COLO668 (cell line): ENCODE data around the gene ATAD3B.
"Not testable (repeated sequence)": the region's sequence is repeated elsewhere in the genome, so short reads cannot be mapped to it uniquely, and the experiment has no call there.

Source experiments
- DNase-seq: peaks from one replicate; lab custom pipeline; 2025; ENCODE audit not compliant: unreplicated experiment; lab: John Stamatoyannopoulos, UW

The ATAD3B gene

DNA sequence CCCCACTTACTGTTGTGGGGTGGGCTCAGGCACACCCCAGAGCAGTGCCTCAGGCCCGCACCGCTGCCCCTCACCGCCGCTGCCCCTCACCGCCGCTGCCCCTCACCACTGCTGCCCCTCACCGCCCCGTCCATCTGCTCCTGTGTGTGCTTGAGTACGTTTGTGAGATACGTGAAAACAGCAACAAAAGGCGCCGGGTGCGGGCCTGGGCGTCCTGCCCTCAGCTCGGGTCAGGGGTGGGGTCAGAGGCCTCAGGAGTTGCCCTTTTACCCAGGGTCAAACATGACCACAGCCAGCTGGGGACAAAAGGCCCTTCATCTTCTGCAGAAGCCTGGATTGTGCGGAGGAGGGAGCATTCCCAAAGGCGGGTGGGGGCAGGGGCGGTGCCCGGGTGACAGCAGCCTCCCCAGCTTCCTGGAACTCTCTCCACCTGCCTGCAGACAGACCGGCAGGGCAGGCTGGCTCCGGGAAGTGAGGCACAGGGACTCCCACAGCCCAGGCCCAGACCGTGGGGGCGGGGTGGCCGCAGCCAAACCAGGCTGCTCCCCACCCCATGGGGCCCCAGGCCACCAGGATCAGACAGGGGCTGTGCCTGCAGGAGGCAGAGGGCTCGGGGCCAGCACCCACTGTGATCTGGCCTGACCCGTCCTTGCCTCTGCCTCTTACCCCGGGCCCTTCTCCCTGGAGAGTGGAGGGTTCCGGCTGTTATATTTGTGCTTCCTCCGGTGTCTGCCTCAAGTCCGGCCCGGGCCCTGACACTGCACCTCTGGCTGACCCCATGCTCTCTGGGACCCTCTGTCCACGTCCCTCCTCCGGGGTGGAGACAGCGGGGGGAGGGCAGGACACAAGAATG, 38.4 kb upstream of the ATAD3B start:
- peak; percentile 99 for DNase-seq

- peak; percentile 73 for DNase-seq
Observed at GRCh38 chr1:1433804-1434130, 37.8 kb upstream of the ATAD3B start.

GRCh38 chr1:1434131-1434823, 37.3 kb upstream of the ATAD3B start:
- peak; percentile 71 for DNase-seq

- no peak for DNase-seq
Observed at GRCh38 chr1:1434824-1435105, 36.8 kb upstream of the ATAD3B start.

DNA sequence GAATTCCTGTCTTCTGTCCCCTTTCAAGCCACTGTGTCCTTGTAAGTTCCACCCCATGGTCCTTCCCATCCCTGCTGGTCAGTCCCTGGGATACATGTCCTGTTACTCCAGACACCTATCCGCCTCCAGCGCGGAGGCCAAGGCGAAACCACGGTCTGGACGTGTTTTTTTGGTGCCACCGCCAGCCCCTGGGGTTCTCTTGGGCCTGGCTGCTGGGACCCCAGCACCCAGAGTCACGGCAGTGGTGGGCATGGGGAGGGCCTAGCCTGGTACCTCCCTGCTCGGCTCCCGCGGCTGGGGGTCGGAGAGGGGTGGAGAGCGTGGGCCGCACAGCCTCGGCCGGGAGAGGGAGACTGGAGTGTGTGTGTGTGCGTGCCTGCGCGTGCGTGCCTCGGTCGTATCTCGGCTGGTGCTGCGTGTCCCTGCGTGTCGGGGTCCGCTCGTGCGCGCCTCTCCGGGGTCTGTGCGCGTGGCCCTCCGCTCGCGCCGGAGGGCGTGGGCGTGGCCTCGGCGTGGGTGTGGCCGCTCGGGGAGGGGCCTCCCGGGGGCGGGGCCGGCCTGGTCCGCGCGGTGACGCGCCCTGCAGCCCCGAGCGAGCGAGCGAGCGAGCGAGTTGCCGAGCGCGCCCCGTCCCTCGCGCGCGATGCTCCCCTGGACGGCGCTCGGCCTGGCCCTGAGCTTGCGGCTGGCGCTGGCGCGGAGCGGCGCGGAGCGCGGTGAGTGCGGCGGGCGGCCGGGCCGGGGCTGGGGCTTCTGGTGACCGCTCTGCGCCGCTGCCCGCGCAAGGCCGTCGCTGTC, 36.3 kb upstream of the ATAD3B start, which contains the start of gene VWA1:
VWA1 (plus strand) TSS at position 585 of the 798 bp plus-strand sequence; CDS start at position 644, 59 bp downstream.
- peak; percentile 97 for DNase-seq

DNA sequence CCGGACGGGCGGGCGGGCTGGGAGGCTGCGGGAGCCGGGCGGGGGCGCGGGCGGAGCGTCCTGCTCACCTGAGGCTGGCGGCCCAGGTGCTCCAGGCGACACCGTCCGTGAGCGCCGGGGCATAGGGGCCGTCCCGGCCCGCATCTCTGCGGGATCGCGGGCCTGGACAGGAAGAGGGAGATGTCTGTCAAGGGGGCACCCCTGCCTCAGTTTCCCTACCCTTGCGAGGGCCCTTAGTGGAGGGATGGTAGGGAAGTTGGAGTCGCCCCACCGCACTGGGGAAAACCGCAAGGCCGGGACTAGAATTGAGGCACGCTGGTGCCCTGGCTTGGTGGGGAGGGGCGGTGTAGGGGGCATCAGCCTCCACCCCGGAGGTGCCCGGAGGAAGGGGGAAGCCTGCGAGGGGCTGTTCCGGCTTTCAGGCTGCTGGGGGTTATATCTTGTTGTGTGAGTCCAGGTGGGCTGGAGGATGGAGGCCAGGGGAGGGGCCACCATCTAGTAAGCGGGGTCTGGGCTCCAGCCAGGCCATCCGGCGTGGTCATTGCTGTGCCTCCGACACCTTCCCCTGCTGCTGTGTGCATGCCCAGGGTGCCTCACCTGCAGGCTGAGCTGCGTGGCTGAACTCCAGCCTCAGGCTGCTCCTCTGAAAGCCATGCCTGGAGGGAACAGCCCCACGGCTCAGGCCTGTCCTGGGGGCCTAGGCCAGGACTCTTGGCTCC, 35.5 kb upstream of the ATAD3B start:
- DNase-seq: peak; percentile 67

- DNase-seq: no peak
Observed at GRCh38 chr1:1436630-1437032, 34.9 kb upstream of the ATAD3B start.

DNA sequence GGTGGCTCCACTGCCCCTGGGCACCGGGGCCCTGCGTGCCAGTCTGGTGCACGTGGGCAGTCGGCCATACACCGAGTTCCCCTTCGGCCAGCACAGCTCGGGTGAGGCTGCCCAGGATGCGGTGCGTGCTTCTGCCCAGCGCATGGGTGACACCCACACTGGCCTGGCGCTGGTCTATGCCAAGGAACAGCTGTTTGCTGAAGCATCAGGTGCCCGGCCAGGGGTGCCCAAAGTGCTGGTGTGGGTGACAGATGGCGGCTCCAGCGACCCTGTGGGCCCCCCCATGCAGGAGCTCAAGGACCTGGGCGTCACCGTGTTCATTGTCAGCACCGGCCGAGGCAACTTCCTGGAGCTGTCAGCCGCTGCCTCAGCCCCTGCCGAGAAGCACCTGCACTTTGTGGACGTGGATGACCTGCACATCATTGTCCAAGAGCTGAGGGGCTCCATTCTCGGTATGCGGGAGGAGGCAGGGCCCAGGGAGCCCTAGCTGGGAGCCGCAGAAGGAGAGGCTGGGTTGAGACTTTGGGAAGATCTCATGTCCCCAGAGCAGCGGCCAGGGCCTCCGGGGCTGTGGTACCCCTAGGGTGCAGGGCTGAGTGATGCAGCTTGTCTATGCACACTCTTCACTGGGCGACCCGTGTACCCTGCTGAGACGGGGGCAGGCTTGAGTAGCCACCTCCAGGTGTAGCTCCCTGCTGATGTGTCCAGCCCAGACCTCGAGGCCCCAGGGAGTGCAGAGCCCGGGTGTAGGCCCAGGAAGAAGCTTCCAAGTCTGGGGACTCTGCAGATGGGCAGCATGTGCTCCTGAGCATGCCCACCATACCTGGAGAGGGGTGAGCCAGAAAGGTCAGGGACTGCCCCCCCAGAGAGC, 34.3 kb upstream of the ATAD3B start:
- DNase-seq: peak; percentile 79

DNA sequence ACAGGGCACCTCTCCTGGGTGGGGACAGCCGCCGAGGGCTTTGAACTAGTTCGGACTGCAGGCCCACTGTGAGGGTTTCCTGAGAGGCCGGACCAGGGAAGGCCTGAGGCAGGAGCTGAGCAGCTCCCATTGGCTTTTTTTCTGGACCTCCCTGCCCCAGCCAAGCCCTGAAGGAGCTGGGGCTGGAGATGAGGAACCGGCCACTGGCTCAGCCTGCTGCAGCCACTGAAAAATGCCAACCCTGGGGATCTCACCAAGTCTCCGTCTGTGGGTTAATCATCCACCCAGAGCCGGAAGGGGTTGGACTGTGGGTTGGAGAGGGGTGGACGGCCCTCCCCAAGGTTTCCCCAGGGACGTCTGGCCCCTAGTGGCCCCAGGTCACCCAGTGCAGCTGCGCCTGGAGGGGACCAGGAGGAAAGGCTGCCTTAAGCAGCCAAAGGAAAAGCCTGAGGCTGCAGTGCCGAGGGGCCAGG, 33.6 kb upstream of the ATAD3B start:
- DNase-seq: peak; percentile 95

DNA sequence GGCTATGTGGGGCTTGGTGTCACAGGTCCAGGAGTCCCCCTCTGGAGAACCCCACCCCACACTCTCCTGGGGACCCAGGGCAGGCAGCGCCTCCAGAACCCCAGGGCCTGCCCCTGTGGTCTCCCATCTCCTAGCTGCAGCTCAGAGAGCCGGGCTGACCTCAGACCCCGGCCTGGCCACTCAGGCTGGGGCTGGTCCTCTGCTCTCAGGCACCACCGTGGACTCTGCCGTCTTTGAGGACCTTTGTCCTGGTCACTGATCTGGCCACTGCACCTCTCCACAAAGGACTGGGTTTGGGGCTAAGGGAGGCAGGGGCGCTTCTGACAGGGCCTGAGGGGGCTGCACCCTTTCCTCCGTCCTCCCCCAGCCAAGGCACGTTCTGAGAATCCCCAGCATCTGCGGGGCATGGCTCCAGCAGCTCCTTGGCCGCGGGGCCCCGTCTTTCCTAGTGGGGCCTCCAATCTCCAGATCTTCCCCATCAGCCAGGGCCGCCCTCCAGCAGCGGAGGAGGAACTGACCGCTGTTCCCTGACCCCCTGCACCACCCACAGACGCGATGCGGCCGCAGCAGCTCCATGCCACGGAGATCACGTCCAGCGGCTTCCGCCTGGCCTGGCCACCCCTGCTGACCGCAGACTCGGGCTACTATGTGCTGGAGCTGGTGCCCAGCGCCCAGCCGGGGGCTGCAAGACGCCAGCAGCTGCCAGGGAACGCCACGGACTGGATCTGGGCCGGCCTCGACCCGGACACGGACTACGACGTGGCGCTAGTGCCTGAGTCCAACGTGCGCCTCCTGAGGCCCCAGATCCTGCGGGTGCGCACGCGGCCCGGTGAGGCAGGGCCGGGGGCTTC, 32.8 kb upstream of the ATAD3B start:
- no peak for DNase-seq

DNA sequence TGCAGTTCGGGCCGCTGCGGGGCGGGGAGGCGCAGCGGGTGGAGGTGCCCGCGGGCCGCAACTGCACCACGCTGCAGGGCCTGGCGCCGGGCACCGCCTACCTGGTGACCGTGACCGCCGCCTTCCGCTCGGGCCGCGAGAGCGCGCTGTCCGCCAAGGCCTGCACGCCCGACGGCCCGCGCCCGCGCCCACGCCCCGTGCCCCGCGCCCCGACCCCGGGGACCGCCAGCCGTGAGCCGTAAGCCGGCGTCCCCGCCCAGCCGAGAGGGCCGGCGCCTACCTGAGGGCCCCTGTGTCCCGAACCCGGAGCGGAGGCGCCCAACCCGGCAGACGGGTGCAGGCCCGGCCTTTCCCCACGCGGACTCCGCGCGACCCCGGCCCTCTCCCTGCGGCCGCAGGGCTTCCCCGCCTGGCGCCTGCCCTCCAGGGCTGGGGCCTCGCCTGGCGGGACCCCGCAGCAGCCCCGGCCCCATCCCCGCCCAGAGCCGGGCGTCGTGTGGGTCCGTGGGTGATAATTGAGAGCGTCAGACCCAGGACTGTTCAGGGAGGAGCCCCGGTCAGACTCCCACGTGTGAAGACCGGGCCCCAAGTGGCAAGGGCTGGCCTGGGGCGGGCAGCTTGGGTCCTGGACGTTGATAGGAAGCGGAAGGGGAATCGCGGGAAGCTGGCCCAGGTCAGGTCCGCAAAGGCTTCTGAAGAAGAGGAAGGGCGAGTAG, 31.9 kb upstream of the ATAD3B start:
- no peak for DNase-seq

DNA sequence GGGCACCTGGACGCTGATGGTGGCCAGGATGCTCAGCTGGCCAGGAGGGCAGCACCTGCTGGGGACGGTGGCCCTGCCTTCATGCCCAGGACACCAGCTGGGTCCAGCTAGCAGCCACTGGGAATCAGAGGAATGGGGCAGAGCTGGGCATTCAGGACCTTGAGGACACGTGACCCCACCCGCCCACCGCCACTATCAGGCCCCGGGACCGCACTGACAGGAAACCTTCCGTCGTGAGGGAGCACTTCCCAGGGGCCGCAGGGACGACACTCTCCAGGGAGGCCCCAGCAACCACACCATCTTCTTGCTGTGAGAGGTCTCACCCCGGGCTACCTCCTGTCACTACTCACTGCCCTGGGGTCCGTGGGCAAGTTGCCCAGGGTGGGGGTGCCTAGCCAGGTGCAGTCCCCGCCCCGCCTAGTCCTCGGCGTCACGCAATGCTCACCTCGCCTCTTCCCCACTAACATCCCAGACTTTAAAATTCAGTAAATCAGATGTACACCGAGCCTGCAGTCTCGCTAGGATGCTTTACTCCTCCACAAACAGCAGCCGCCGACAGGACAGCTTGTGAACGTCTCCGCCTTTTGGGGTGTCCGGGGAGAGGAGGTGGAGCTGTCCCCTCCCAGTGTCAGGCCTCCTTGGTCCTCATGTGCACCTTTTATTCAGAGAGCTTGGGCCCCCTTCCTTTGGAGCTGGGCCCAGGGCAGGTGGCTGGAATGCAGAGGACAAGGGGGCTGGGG, 31.1 kb upstream of the ATAD3B start:
- DNase-seq: no peak

- DNase-seq: peak; percentile 81
Observed at GRCh38 chr1:1441002-1441888, 30.3 kb upstream of the ATAD3B start.

DNA sequence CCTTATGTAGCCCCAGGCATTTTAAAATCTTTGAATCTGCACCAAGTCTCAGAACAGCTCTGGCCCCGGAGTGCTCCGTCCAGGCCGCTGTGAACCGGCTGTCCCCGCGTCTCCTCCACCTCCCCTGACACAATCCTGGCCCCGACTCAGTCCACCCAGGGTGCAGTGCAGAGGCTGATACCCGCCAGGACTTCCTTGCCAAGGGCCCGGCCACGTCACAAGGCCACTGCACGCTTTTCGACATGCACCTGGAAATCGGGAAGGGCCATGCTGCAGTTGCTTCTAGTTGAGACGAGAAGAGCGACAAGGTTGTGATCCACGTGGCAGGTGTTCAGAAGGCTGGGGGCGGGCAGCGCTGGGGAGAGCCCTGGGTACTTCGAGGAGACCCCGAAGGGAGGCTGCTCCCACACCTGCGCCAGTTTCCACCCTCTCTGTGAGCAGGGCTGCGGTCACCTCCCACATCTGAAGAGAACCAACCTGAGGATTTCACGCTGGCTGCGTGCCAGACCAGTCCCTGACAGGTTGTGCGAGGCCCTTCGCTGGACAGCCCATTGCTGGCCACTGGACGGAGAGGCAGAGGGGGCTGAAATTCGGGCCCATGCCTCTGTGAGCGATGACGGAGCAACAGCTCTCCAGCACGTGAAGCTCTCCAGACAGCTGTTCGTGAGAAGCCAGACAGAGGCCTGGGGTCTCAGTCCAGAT, 29.3 kb upstream of the ATAD3B start:
- DNase-seq: no peak

DNA sequence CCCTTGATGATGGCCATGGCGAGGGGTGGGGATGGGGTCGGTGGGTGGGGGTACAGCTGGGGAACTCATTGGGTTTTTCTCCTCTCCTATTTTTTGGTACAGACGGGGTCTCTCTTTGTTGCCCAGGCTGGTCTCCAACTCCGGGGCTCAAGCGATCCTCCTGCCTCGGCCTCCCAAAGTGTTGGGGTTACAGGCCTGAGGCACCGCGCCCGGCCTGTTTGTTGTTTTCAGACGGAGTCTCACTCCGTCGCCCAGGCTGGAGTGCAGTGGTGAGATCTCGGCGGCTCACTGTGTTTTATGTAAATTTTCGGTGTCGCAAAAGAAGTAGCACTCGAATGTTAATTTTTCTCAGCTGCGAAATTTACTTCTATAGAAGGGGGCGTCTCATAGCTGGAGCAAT, 24.9 kb upstream of the ATAD3B start:
- DNase-seq: not testable (repeated sequence)

DNA sequence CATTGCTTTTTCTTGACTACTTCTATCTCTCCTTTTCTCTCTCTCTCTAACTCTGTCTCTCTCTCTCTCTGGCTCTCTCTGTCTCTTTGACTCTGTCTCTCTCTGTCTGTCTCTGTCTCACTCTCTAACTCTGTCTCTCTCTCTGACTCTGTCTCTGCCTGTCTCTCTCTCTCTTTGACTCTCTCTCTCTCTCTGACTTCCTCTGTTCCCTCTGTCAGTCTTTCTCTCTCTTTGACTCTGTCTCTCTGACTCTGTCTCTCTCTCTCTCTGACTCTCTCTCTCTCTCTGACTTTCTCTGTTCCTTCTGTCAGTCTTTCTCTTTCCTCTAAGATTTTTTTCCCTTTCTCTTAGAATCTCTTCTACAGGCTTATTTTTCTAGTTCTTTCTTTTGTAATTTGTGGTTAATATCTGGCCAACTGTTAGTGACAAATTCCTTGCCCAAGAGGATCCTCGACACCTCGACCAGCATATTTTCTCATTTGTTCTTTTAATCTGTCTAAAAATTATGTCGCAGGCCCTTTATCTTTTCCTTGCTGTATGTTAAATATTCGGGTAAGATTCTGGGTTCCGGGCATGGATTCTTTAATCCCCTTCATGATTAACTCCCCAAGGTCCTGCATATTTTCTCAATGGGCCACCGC, 22.3 kb upstream of the ATAD3B start, which contains the start of gene ATAD3C:
ATAD3C (plus strand) TSS at position 591 of the 641 bp plus-strand sequence. CDS start 995 bp downstream, outside the sequence.
- no peak for DNase-seq
